ENCODE results near the gene ATP6V1G1. TPM values are rescaled to one million over a fixed set of nuclear protein-coding genes. Genes with fewer than 3 reads are reported as not detected.

ATP6V1G1 gene
- total and polyA plus RNA-seq, 2 experiments from 2014 or later = 166 to 509 TPM

DNA sequence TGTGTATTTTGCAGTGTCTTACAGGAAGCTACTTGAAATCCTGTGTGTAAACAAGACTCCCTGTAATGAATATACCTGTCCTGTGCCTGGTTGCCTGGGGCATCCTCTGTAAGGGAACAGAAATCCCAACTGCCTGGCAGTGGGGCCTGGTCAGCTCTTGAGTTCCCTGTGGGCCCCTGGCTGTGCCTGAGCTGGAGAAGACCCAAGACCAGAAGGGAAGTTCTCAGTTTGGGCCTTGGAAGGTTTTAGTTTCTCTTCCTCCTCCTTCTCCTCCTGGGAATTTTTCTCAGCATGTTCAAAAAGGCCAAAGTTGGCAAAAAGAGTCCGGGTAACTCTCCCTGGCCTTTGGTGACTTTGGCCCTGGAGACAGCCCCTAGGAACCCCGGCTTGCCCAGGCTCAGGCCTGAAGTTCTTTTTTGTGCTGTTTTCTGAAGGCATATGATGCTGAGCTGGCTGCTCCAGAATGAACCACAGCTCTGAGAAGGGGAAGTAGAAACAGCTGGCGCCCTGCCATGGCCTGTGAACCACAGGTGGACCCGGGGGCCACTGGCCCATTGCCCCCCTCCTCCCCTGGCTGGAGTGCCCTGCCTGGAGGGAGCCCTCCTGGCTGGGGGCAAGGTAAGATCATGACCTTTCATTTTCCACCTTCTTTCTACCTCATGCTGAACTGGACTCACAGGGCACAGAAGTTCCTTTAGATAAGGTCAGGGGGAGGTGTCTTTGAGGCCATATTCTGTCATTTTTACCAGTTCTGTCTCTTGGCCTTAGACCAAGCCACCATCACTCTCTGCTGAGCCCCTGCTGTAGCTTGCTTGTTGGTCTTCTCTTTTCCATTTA is 29.3 kb downstream of the ATP6V1G1 start:
- Histone ChIP-seq H3K4me1 (ENCODE audit: insufficient read depth) (peaks cover 14% of the 10 kb centered on the region), H3K27ac (ENCODE audit: low read depth) (no peak overlapping the region), H3K4me3 (no peak overlapping the region), H3F3A (replicated peaks; ENCODE audit: low read depth) (no peaks in the 10 kb centered on the region), H3K9me2 (ENCODE audit: insufficient read depth) (no peaks in the 10 kb centered on the region), H3K4me2 (no peak overlapping the region), H4K20me1 (replicated peaks; ENCODE audit: insufficient read depth) (no peaks in the 10 kb centered on the region; the same call in 1 of the 2 replicates), H3K36me3 (ENCODE audit: insufficient read depth) (no peaks in the 10 kb centered on the region), H3K27me3 (ENCODE audit: insufficient read depth) (no peaks in the 10 kb centered on the region), H3K79me2 (replicated peaks; ENCODE audit: insufficient read depth) (peaks cover 25% of the 10 kb centered on the region; the same call in 1 of the 2 replicates), H2AFZ (no peak overlapping the region)
- ATAC-seq = no peak
- Mint-ChIP-seq H3K4me1 (peaks cover 17% of the 10 kb centered on the region), H3K27me3 (ENCODE audit: insufficient read depth, low read depth, poor library complexity) (peaks cover 7% of the 10 kb centered on the region), H3K36me3 (ENCODE audit: low read depth) (peaks cover 24% of the 10 kb centered on the region), H3K4me3 (no peak overlapping the region), H3K27ac (no peak overlapping the region), H3K9me3 (no peaks in the 10 kb centered on the region)
- no peak for TF ChIP-seq EZH2phosphoT487 (IDR thresholded peaks at IDR 0.05; ENCODE audit: unreplicated experiment)
- no peak for TF ChIP-seq ZNF331 (CRISPR knock-in tag; IDR thresholded peaks at IDR 0.05; ENCODE audit: low read depth)
- TF ChIP-seq, protein P1, sequence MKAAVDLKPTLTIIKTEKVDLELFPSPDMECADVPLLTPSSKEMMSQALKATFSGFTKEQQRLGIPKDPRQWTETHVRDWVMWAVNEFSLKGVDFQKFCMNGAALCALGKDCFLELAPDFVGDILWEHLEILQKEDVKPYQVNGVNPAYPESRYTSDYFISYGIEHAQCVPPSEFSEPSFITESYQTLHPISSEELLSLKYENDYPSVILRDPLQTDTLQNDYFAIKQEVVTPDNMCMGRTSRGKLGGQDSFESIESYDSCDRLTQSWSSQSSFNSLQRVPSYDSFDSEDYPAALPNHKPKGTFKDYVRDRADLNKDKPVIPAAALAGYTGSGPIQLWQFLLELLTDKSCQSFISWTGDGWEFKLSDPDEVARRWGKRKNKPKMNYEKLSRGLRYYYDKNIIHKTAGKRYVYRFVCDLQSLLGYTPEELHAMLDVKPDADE (IDR thresholded peaks at IDR 0.05) = no peak
- TF ChIP-seq CREB1 (CRISPR knock-in tag; IDR thresholded peaks at IDR 0.05; ENCODE audit: low read depth) = no peak
- TF ChIP-seq EZH2 (IDR thresholded peaks at IDR 0.05; ENCODE audit: low read depth, unreplicated experiment) = no peak
- no peak for DNase-seq (ENCODE audit: low spot score)

DNA sequence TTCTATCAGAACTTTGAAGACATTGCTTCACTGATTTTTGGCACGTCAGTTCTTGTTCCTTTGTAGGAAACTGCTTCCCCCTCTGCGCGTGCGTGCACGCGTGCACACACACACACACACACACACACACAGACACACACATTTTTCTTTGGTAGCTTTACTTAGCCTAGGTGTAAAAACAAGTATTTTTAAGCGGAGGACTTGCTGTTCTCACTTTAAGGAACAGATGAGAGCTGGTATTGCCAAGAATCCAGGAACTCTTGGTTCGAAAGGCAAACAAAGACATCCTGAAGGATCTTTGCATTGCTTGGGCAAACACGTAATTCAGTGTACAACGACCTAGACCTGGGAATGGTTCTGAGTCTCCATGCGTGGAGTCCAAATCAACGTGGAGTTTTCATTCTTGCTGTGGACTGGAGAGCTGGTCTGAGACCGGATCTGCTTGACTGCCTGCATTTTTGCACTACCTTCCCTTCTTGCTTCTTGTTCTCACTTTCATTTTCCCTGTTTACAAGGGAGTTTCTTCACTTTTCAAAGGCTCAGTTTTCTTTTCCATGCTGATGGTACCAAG is 31.7 kb downstream of the ATP6V1G1 start:
- Histone ChIP-seq H3K4me1 (ENCODE audit: insufficient read depth) (no peaks in the 10 kb centered on the region), H3K4me2 (no peak overlapping the region), H3K36me3 (ENCODE audit: insufficient read depth) (no peaks in the 10 kb centered on the region), H3K79me2 (replicated peaks; ENCODE audit: insufficient read depth) (peaks cover 4% of the 10 kb centered on the region; the same call in 1 of the 2 replicates), H2AFZ (no peak overlapping the region), H3K27ac (ENCODE audit: low read depth) (no peak overlapping the region), H3K9me2 (ENCODE audit: insufficient read depth) (no peaks in the 10 kb centered on the region), H3F3A (replicated peaks; ENCODE audit: low read depth) (no peaks in the 10 kb centered on the region), H4K20me1 (replicated peaks; ENCODE audit: insufficient read depth) (no peaks in the 10 kb centered on the region), H3K4me3 (no peak overlapping the region), H3K27me3 (ENCODE audit: insufficient read depth) (no peaks in the 10 kb centered on the region)
- Mint-ChIP-seq H3K36me3 (ENCODE audit: low read depth) (peaks cover 34% of the 10 kb centered on the region), H3K9me3 (no peaks in the 10 kb centered on the region), H3K27me3 (ENCODE audit: insufficient read depth, low read depth, poor library complexity) (peaks cover 3% of the 10 kb centered on the region), H3K4me1 (no peaks in the 10 kb centered on the region), H3K4me3 (no peak overlapping the region), H3K27ac (no peak overlapping the region)
- TF ChIP-seq, protein P2, sequence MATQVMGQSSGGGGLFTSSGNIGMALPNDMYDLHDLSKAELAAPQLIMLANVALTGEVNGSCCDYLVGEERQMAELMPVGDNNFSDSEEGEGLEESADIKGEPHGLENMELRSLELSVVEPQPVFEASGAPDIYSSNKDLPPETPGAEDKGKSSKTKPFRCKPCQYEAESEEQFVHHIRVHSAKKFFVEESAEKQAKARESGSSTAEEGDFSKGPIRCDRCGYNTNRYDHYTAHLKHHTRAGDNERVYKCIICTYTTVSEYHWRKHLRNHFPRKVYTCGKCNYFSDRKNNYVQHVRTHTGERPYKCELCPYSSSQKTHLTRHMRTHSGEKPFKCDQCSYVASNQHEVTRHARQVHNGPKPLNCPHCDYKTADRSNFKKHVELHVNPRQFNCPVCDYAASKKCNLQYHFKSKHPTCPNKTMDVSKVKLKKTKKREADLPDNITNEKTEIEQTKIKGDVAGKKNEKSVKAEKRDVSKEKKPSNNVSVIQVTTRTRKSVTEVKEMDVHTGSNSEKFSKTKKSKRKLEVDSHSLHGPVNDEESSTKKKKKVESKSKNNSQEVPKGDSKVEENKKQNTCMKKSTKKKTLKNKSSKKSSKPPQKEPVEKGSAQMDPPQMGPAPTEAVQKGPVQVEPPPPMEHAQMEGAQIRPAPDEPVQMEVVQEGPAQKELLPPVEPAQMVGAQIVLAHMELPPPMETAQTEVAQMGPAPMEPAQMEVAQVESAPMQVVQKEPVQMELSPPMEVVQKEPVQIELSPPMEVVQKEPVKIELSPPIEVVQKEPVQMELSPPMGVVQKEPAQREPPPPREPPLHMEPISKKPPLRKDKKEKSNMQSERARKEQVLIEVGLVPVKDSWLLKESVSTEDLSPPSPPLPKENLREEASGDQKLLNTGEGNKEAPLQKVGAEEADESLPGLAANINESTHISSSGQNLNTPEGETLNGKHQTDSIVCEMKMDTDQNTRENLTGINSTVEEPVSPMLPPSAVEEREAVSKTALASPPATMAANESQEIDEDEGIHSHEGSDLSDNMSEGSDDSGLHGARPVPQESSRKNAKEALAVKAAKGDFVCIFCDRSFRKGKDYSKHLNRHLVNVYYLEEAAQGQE (IDR thresholded peaks at IDR 0.05; ENCODE audit: unreplicated experiment) = no peak
- no peak for TF ChIP-seq POLR2AphosphoS5 (IDR thresholded peaks at IDR 0.05; ENCODE audit: low read depth)
- no peak for TF ChIP-seq ZNF331 (CRISPR knock-in tag; IDR thresholded peaks at IDR 0.05; ENCODE audit: low read depth)
- TF ChIP-seq EZH2phosphoT487 (IDR thresholded peaks at IDR 0.05; ENCODE audit: unreplicated experiment) = no peak
- TF ChIP-seq JUNB (IDR thresholded peaks at IDR 0.05; ENCODE audit: unreplicated experiment) = no peak
- TF ChIP-seq EZH2 (IDR thresholded peaks at IDR 0.05; ENCODE audit: low read depth, unreplicated experiment) = no peak
- no peak for TF ChIP-seq STAT1 (IDR thresholded peaks at IDR 0.05; ENCODE audit: unreplicated experiment)
- ATAC-seq (no peak), DNase-seq (ENCODE audit: low spot score) (no peak)
